GM21717 (cell line): ENCODE results near the gene WDR90.
"Not testable (repeated sequence)": the region's sequence is repeated elsewhere in the genome, so short reads cannot be mapped to it uniquely, and the experiment has no call there.

Experiments
- ATAC-seq: cut with Tn5 transposase; IDR thresholded peaks from one replicate; pipeline ENCODE4 v1.9.1; 2021; ENCODE audit warnings: mild to moderate bottlenecking, moderate library complexity; ENCODE audit not compliant: unreplicated experiment

WDR90 gene

GRCh38 chr16:684961-685696 is 36.0 kb downstream of the WDR90 start:
- ATAC-seq: no peak

- no peak for ATAC-seq
Observed at GRCh38 chr16:685967-686366, 36.8 kb downstream of the WDR90 start.

GRCh38 chr16:686459-687260 is 37.5 kb downstream of the WDR90 start:
- no peak for ATAC-seq

GRCh38 chr16:687499-687898 is 38.3 kb downstream of the WDR90 start:
- ATAC-seq: no peak

GRCh38 chr16:689175-689897 is 40.2 kb downstream of the WDR90 start:
- no peak for ATAC-seq

GRCh38 chr16:691242-691641 is 42.1 kb downstream of the WDR90 start:
- not testable (repeated sequence) for ATAC-seq

GRCh38 chr16:692356-693108 is 43.4 kb downstream of the WDR90 start:
- no peak for ATAC-seq

- ATAC-seq: no peak
Observed at GRCh38 chr16:693364-693763, 44.2 kb downstream of the WDR90 start.

- ATAC-seq: no peak
Observed at GRCh38 chr16:693766-694165, 44.6 kb downstream of the WDR90 start.

GRCh38 chr16:694187-694862 is 45.2 kb downstream of the WDR90 start:
- ATAC-seq: no peak

- ATAC-seq: no peak
Observed at GRCh38 chr16:694863-695354, 45.7 kb downstream of the WDR90 start.

- no peak for ATAC-seq
Observed at GRCh38 chr16:695355-696089, 46.4 kb downstream of the WDR90 start.

- no peak for ATAC-seq
Observed at GRCh38 chr16:698911-699671, 49.9 kb downstream of the WDR90 start.

GRCh38 chr16:700684-701584 is 51.8 kb downstream of the WDR90 start:
- ATAC-seq: no peak

- ATAC-seq: no peak
Observed at GRCh38 chr16:702341-702740, 53.2 kb downstream of the WDR90 start.

GRCh38 chr16:703406-703805 is 54.2 kb downstream of the WDR90 start:
- no peak for ATAC-seq

GRCh38 chr16:704047-704446 is 54.9 kb downstream of the WDR90 start:
- no peak for ATAC-seq
